ENCODE data around the gene TMEM233. TPM values are rescaled to one million over a fixed set of nuclear protein-coding genes. Genes with fewer than 3 reads are reported as not detected.

TMEM233 gene
- total RNA-seq, 1 donor: not detected

- Histone ChIP-seq H3K27me3 (ENCODE audit: insufficient read depth, low read length) (no peaks in the 10 kb centered on the region), H3K4me1 (ENCODE audit: insufficient read depth, low read length) (peaks cover 6% of the 10 kb centered on the region), H3K4me3 (ENCODE audit: low read length) (no peak overlapping the region), H3K9me3 (ENCODE audit: low read depth, low read length) (no peaks in the 10 kb centered on the region)
Observed at GRCh38 chr12:119660076-119660475, 66.5 kb downstream of the TMEM233 start.

GRCh38 chr12:119661882-119662281, 68.3 kb downstream of the TMEM233 start:
- Histone ChIP-seq H3K9me3 (ENCODE audit: low read depth, low read length) (no peaks in the 10 kb centered on the region), H3K4me1 (ENCODE audit: insufficient read depth, low read length) (peaks cover 18% of the 10 kb centered on the region), H3K4me3 (ENCODE audit: low read length) (no peak overlapping the region), H3K27me3 (ENCODE audit: insufficient read depth, low read length) (no peaks in the 10 kb centered on the region)

DNA sequence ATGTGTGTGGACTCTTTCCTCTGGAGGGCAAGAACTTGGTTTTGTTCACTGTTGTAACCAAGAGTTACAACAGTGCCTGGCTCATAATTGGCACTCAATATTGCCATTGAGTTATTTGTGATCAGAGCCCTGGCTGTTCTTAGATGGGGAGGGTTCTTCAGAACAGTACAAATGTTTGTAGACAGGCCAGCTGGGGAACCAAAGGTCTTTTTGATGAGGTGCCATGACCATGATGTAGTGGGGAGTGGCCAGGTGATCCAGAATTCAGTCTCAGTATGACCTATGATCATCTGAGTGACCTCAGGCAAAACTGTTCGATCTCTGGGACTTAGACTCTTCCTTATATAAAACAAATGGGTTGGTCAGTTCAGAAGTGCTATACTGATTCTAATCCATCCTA, 71.1 kb downstream of the TMEM233 start:
- H3K4me1 ChIP-seq (ENCODE audit: insufficient read depth, low read length): peaks cover 36% of the 10 kb centered on the region
- no peak overlapping the region for H3K4me3 ChIP-seq (ENCODE audit: low read length)
- no peaks in the 10 kb centered on the region for H3K27me3 ChIP-seq (ENCODE audit: insufficient read depth, low read length)
- no peaks in the 10 kb centered on the region for H3K9me3 ChIP-seq (ENCODE audit: low read depth, low read length)

DNA sequence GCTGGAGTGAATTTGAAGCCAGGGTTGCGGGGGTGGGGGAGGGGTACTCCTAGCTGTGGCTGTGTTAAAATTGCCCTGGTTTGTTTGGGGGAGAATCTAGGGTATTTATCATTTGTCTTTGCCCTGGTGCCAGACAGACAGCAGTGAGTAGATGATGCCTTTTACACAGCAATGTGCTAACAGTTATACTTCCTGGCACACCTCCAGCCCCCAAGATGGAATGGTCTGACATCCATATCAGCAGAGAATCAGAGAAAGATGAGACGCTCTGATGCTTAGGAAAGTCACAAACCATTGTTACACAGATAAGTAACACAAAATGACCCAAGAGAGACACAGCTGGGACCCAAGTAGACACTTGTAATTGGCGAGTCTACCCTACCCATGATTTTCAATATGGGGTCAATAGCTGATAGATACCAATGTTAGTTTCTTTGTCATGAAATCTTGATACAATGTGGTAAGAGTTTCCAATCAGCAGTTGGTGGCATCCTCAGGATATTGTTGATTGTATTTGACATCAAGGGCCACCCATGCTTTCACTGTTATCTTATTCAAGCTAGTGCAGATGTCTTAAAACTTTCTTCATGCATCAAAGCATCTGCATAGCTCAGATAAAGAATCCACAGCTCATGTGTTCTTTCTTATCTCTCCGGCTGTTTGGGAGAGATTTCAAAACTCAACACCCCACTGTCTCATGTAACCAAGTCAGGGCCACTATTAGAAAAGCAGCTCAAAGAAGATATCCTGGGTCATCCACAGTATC, 71.8 kb downstream of the TMEM233 start:
- Histone ChIP-seq H3K27me3 (ENCODE audit: insufficient read depth, low read length) (no peaks in the 10 kb centered on the region), H3K9me3 (ENCODE audit: low read depth, low read length) (no peaks in the 10 kb centered on the region), H3K4me3 (ENCODE audit: low read length) (no peak overlapping the region), H3K4me1 (ENCODE audit: insufficient read depth, low read length) (peaks cover 38% of the 10 kb centered on the region)

GRCh38 chr12:119666226-119666795, 72.7 kb downstream of the TMEM233 start:
- Histone ChIP-seq H3K4me1 (ENCODE audit: insufficient read depth, low read length) (peaks cover 39% of the 10 kb centered on the region), H3K27me3 (ENCODE audit: insufficient read depth, low read length) (no peaks in the 10 kb centered on the region), H3K4me3 (ENCODE audit: low read length) (no peak overlapping the region), H3K9me3 (ENCODE audit: low read depth, low read length) (no peaks in the 10 kb centered on the region)

DNA sequence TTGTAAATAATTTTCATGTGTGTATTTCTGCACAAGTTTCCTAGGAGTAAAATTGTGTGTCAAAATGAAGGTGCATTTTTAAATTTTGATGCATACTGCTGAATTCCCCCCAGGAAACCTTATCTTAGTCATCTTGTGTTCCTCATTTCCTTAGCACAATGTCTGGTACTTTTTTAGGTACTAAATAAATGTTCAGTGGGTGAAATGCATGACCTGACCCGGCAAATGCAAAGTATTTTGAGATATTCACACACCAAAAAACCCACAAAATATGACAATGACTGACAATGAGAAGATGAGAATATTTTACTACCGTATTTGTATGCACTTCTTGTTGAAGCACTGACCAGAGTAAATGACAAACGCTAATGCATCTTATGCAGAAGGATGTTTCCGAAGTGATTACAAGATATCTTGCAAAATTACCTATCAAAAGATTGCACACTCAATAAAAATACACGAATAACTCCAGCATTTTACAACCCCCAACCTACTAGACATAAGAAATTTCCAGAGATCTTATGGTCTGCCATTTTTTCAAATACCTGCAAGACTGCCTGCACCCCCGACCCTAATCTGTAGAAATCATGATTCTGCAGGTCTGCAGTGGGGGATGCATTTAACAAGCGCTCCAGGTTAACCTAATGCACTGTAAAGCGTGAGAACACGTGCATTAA, 73.5 kb downstream of the TMEM233 start:
- H3K4me3 ChIP-seq (ENCODE audit: low read length): peak overlapping the region; percentile 94
- H3K27me3 ChIP-seq (ENCODE audit: insufficient read depth, low read length): no peaks in the 10 kb centered on the region
- H3K4me1 ChIP-seq (ENCODE audit: insufficient read depth, low read length): peaks cover 39% of the 10 kb centered on the region
- no peaks in the 10 kb centered on the region for H3K9me3 ChIP-seq (ENCODE audit: low read depth, low read length)

- Histone ChIP-seq H3K27me3 (ENCODE audit: insufficient read depth, low read length) (no peaks in the 10 kb centered on the region), H3K9me3 (ENCODE audit: low read depth, low read length) (no peaks in the 10 kb centered on the region), H3K4me3 (ENCODE audit: low read length) (peak within 1 kb of the TSS; percentile 94), H3K4me1 (ENCODE audit: insufficient read depth, low read length) (peaks cover 42% of the 10 kb centered on the region)
Observed at GRCh38 chr12:119667577-119668323, 74.2 kb downstream of the TMEM233 start, which contains the start of gene PRKAB1. PRKAB1 (plus strand) TSS chr12:119668133; CDS start chr12:119668245, 112 bp downstream.

- H3K4me1 ChIP-seq (ENCODE audit: insufficient read depth, low read length): peaks cover 49% of the 10 kb centered on the region
- H3K27me3 ChIP-seq (ENCODE audit: insufficient read depth, low read length): no peaks in the 10 kb centered on the region
- no peaks in the 10 kb centered on the region for H3K9me3 ChIP-seq (ENCODE audit: low read depth, low read length)
- H3K4me3 ChIP-seq (ENCODE audit: low read length): peak overlapping the region; percentile 94
Observed at GRCh38 chr12:119668324-119668841, 74.8 kb downstream of the TMEM233 start.

- Histone ChIP-seq H3K4me3 (ENCODE audit: low read length) (no peak overlapping the region), H3K4me1 (ENCODE audit: insufficient read depth, low read length) (peaks cover 56% of the 10 kb centered on the region)
Observed at GRCh38 chr12:119669744-119670472, 76.3 kb downstream of the TMEM233 start.

DNA sequence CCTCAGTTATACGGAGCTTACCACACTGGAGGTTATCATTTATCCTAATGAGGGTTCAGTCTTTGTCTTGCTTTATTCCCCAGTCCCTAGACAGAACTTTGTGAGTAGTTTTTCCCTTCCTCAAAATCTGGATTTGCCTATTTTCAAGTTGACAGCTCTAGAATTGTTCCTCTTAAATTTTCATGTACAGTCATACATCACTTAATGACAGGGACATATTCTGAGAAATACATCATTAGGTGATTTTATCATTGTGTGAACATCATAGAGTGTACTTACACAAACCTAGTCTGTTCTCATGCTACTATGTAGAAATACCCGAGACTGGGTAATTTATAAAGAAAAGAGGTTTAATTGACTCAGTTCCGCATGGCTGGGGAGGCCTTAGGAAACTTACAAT, 77.5 kb downstream of the TMEM233 start:
- Histone ChIP-seq H3K4me3 (ENCODE audit: low read length) (no peak overlapping the region), H3K4me1 (ENCODE audit: insufficient read depth, low read length) (peaks cover 54% of the 10 kb centered on the region)

More at GRCh38 chr12:119669744-119670472, 76.3 kb downstream of the TMEM233 start:
- no peaks in the 10 kb centered on the region for H3K27me3 ChIP-seq (ENCODE audit: insufficient read depth, low read length)
- no peaks in the 10 kb centered on the region for H3K9me3 ChIP-seq (ENCODE audit: low read depth, low read length)

DNA sequence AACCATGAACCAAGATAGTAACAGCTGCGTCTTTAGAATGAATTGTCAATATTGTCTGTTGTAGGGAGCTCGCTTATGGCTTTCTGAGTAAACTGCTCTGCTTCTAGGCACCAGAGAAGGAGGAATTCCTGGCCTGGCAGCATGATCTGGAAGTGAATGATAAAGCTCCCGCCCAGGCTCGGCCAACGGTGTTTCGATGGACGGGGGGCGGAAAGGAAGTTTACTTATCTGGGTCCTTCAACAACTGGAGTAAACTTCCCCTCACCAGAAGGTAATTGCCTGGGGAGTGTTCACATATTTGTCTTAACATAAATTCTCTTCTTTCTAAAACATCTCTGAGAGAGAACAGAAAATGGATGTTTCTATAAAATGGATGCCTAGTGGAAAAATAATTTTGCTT, 78.6 kb downstream of the TMEM233 start:
- H3K27me3 ChIP-seq (ENCODE audit: insufficient read depth, low read length): no peaks in the 10 kb centered on the region
- peaks cover 45% of the 10 kb centered on the region for H3K4me1 ChIP-seq (ENCODE audit: insufficient read depth, low read length)
- no peaks in the 10 kb centered on the region for H3K9me3 ChIP-seq (ENCODE audit: low read depth, low read length)
- no peak overlapping the region for H3K4me3 ChIP-seq (ENCODE audit: low read length)

More for the DNA sequence above, 77.5 kb downstream of the TMEM233 start:
- H3K27me3 ChIP-seq (ENCODE audit: insufficient read depth, low read length): no peaks in the 10 kb centered on the region
- H3K9me3 ChIP-seq (ENCODE audit: low read depth, low read length): no peaks in the 10 kb centered on the region

- no peaks in the 10 kb centered on the region for H3K9me3 ChIP-seq (ENCODE audit: low read depth, low read length)
- no peak overlapping the region for H3K4me3 ChIP-seq (ENCODE audit: low read length)
- H3K27me3 ChIP-seq (ENCODE audit: insufficient read depth, low read length): no peaks in the 10 kb centered on the region
- peaks cover 38% of the 10 kb centered on the region for H3K4me1 ChIP-seq (ENCODE audit: insufficient read depth, low read length)
Observed at GRCh38 chr12:119673634-119674033, 80.1 kb downstream of the TMEM233 start.

DNA sequence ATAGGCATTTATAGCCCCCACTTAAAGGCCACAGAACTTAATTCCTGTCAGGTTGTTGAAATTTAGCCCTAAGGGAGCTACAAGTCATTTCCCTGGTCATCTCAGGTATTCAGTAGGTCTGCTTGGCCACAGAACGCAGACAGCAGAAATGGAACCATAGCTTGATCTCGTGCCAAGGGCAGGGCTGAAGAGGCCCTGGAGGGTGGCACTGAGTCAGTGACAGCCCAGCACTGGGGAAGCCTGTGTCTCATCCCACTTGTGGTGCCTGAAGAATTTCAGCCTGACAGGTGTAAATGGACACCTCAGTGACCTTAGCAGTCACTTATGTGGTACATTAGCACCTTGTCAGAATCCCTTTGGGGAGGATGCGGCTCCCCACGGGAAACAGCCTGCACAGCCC, 81.0 kb downstream of the TMEM233 start:
- no peaks in the 10 kb centered on the region for H3K27me3 ChIP-seq (ENCODE audit: insufficient read depth, low read length)
- peaks cover 30% of the 10 kb centered on the region for H3K4me1 ChIP-seq (ENCODE audit: insufficient read depth, low read length)
- H3K4me3 ChIP-seq (ENCODE audit: low read length): no peak overlapping the region
- H3K9me3 ChIP-seq (ENCODE audit: low read depth, low read length): no peaks in the 10 kb centered on the region

GRCh38 chr12:119676022-119676421, 82.4 kb downstream of the TMEM233 start:
- Histone ChIP-seq H3K27me3 (ENCODE audit: insufficient read depth, low read length) (no peaks in the 10 kb centered on the region), H3K4me1 (ENCODE audit: insufficient read depth, low read length) (peaks cover 21% of the 10 kb centered on the region), H3K9me3 (ENCODE audit: low read depth, low read length) (no peaks in the 10 kb centered on the region), H3K4me3 (ENCODE audit: low read length) (no peak overlapping the region)
